ENCODE data around the gene CCER1. TPM values are rescaled to one million over a fixed set of nuclear protein-coding genes. Genes with fewer than 3 reads are reported as not detected.

The CCER1 gene
- total RNA-seq, 2 experiments from 2014 or later, result not detected

DNA sequence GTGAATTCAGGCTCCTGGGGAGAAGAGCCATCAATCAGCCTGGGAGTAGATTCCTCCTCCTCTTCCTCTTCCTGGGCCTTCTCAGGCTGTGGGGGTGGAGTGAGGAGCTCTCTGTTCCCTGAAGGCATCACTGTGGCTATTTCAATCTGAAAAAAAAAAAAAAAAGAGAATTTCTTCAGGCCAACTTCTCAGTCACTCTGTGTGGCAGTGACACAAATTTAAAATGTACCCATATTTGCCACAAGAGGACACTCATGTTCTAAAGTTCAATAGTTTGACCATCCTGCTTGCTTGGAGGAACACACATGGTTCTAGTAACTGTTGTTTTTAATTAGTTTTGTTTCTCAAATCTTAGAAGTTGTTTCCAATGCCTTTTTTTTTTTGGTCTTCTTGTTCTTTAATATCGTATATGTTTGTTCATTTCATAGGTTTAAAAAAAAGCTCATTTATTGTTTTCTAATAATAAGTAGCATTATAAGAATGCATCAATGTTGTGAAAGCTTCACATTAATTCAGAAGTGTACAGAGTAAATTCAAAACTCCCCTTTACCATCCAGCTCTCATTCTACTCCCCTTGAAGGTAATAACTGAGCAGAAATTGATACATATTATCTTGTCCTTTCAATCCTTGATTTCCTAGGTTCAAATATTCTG lies 23.3 kb upstream of the CCER1 start:
- no peak for DNase-seq
- Mint-ChIP-seq H3K4me1 (no peaks in the 10 kb centered on the region), H3K9me3 (no peaks in the 10 kb centered on the region), H3K36me3 (no peaks in the 10 kb centered on the region), H3K27me3 (peaks cover 5% of the 10 kb centered on the region), H3K27ac (no peak overlapping the region), H3K4me3 (no peak overlapping the region)

DNA sequence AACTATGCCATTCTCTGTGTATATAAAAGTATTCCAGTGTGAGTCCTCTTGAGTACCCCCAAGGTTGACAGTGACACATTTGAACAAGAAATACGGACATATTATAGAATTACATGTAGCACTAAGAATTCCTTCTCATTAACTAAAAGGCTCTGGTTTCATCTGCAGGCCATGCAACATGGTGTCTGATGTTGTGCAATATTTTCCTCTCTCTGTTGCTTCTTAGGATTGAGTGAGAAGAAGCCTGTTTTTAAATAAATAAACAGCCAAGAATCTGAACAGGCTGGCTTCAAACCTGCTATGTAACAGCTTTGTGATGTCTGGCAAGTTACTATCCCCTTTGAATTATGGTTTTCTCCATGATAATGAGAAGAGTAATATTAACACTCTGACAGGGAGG lies 22.2 kb upstream of the CCER1 start:
- Mint-ChIP-seq H3K27ac (no peak overlapping the region), H3K9me3 (no peaks in the 10 kb centered on the region), H3K36me3 (no peaks in the 10 kb centered on the region), H3K4me1 (no peaks in the 10 kb centered on the region), H3K4me3 (no peak overlapping the region), H3K27me3 (peaks cover 5% of the 10 kb centered on the region)
- no peak for DNase-seq

DNA sequence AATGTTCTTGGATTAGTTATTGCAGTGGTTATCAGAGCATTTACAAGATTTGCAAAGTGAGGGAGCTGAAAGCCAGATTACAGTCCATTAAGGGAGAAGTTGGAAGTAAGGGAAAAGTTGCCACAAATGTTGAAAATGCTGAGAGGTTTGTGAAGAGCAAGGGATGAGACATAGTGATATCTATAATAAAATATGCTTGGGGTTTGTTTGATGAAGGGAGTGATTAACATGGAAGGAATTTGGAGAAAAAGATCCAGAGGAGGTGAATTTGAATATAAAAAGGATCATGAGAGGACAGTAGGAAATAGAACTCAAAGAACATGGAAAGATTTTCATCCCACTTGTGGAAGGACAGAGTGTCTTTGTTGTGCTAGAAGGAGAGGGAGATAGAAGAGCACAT lies 19.3 kb upstream of the CCER1 start:
- no peaks in the 10 kb centered on the region for H3K9me3 Mint-ChIP-seq
- DNase-seq, result no peak
- H3K27me3 Mint-ChIP-seq, result peaks cover 5% of the 10 kb centered on the region
- H3K4me3 Mint-ChIP-seq, result no peak overlapping the region
- no peaks in the 10 kb centered on the region for H3K36me3 Mint-ChIP-seq
- H3K27ac Mint-ChIP-seq, result no peak overlapping the region
- no peaks in the 10 kb centered on the region for H3K4me1 Mint-ChIP-seq

DNA sequence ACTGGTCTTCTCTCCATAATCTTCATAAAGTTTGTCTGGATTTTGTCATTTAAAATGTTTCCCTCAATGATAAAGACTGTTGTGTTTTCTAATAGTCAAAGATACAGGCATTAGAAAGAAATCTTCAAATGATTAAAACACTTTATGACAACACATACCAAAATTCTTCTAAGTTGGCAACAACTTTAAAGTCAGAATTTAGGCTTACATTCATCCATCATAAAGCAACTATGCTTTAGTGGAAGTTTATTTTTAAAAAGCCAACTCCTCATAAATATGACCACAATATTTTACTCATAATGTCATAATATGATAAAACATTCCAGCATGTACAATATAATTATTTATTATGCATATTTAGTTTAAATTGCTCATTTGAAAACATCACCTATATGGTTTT lies 17.2 kb upstream of the CCER1 start:
- H3K9me3 Mint-ChIP-seq, result no peaks in the 10 kb centered on the region
- DNase-seq, result no peak
- no peak overlapping the region for H3K4me3 Mint-ChIP-seq
- H3K4me1 Mint-ChIP-seq, result no peaks in the 10 kb centered on the region
- no peaks in the 10 kb centered on the region for H3K36me3 Mint-ChIP-seq
- H3K27me3 Mint-ChIP-seq, result peaks cover 8% of the 10 kb centered on the region
- H3K27ac Mint-ChIP-seq, result no peak overlapping the region

DNA sequence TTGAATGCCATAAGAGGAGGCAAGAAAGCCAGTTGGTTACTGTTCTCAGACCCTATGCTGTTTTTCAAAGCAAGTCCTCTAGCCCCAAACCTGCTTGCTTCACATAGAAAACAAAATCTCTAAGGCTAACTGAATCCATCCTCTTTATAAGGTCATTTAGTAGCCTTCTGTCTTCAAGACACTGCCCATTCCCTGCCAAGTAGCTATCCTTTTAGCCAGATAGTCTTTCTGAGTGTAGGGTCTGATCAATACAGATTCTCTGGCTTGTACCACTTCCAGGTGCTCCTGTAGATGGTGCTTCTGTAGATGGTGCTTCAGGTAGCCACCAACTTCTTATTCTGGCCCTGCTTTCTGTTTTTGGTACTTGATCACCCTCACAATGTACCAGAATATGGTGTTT lies 15.9 kb upstream of the CCER1 start:
- no peak for DNase-seq
- no peaks in the 10 kb centered on the region for H3K9me3 Mint-ChIP-seq
- no peak overlapping the region for H3K4me3 Mint-ChIP-seq

DNA sequence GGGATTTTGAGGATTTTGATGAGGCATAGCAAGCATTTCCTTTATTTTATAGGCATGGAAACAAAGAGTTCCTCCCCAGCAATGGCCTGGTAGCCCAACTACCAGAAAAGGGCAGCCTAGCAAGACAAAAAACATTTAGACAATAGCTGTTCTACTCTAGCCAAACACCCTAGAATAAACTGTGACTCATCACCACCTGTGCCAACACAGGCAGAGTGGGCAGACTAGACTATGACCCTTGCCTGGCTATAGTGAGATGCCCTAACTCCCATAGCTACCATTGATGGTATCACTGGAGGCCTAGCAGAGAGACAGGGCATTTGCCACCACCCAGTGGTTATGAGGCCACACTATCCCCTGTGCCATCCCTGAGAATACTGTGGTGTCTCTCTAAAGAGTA lies 15.5 kb upstream of the CCER1 start:
- H3K36me3 Mint-ChIP-seq, result no peaks in the 10 kb centered on the region
- no peak for DNase-seq
- H3K4me1 Mint-ChIP-seq, result no peaks in the 10 kb centered on the region
- H3K4me3 Mint-ChIP-seq, result no peak overlapping the region
- no peak overlapping the region for H3K27ac Mint-ChIP-seq
- peaks cover 8% of the 10 kb centered on the region for H3K27me3 Mint-ChIP-seq
- no peaks in the 10 kb centered on the region for H3K9me3 Mint-ChIP-seq

More for the DNA sequence above, 15.9 kb upstream of the CCER1 start:
- peaks cover 8% of the 10 kb centered on the region for H3K27me3 Mint-ChIP-seq
- H3K36me3 Mint-ChIP-seq, result no peaks in the 10 kb centered on the region
- H3K27ac Mint-ChIP-seq, result no peak overlapping the region
- H3K4me1 Mint-ChIP-seq, result no peaks in the 10 kb centered on the region

DNA sequence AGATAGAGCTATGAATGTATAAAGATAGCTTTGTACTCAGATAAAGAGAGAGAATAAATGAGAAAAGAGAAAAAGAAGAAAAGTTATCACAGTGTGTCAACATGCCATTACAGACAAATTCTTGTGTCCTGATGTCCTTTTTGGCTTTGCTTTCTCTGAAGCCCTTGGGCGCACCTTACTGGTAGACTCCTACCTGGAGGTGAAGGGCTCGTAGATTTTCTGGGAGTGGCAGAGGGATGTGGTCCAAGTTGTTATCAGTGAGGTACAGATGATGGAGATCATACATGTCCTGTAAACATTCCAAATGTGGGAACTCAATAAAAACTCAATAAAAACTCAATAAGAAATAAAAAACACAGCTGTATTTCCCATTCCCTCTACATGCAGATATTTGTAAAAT lies 14.9 kb upstream of the CCER1 start:
- DNase-seq, result no peak
- Mint-ChIP-seq H3K4me3 (no peak overlapping the region), H3K4me1 (no peaks in the 10 kb centered on the region), H3K36me3 (no peaks in the 10 kb centered on the region), H3K9me3 (no peaks in the 10 kb centered on the region), H3K27me3 (peaks cover 8% of the 10 kb centered on the region), H3K27ac (no peak overlapping the region)

DNA sequence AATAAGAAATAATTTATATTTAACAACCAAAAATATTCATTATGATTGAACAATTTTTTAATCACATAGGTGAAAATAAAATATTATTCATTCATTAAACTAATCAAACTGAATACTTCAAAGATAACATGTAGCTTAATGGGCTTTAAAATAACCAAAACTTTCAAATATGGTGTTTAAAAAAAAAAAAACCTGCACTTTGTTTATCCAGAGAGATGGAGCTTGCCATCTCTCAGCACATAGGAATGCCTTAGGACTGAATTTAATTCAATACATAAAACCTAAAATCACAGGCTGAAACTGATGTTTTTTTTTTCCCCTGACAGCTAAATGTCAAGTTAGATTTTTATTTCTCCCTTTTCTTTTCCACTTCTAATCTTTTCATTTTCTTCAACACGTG lies 14.4 kb upstream of the CCER1 start:
- Mint-ChIP-seq H3K36me3 (no peaks in the 10 kb centered on the region), H3K27me3 (peaks cover 3% of the 10 kb centered on the region), H3K27ac (no peak overlapping the region), H3K4me1 (no peaks in the 10 kb centered on the region), H3K9me3 (no peaks in the 10 kb centered on the region), H3K4me3 (no peak overlapping the region)
- DNase-seq, result no peak

DNA sequence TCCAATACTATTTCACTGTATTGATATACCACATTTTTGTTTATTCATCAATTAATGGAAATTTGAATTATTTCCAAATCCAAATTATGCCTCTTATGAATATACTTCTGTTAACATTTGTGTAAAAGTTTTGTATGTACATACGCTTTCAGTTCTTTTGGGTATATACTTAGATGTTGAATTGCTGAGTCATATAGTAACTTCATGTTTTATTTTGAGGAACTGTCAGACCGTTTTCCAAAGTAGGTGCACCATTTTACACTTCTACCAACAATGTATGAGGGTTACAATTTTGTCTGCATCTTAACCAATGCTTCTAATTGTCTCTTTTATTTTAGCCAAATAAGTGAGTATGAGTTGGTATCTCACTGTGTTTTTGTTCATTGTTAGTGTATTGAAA lies 10.2 kb upstream of the CCER1 start:
- DNase-seq, result no peak
- H3K9me3 Mint-ChIP-seq, result no peaks in the 10 kb centered on the region
- no peaks in the 10 kb centered on the region for H3K4me1 Mint-ChIP-seq
- no peak overlapping the region for H3K27ac Mint-ChIP-seq
- no peak overlapping the region for H3K4me3 Mint-ChIP-seq
- peaks cover 3% of the 10 kb centered on the region for H3K27me3 Mint-ChIP-seq
- H3K36me3 Mint-ChIP-seq, result no peaks in the 10 kb centered on the region

DNA sequence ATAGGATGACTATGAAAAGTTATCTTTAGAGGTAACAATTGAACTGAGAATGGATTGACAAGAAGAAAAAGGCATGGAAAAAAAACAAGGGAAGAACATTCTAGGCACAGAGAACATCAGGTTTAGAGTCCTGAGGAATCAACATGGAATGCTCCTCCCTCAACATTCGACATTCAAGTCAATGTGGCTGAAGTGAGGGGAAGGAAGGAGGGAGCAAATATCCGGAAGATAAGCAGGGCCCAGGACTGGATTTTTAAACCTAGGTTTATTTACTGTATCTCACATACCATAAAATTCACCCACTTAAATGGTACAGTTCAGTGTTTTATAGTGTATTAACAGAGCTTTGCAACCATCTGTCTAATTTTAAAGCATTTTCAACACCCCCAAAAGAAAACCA lies 9.6 kb upstream of the CCER1 start:
- Mint-ChIP-seq H3K27ac (no peak overlapping the region), H3K4me1 (no peaks in the 10 kb centered on the region), H3K9me3 (no peaks in the 10 kb centered on the region)

DNA sequence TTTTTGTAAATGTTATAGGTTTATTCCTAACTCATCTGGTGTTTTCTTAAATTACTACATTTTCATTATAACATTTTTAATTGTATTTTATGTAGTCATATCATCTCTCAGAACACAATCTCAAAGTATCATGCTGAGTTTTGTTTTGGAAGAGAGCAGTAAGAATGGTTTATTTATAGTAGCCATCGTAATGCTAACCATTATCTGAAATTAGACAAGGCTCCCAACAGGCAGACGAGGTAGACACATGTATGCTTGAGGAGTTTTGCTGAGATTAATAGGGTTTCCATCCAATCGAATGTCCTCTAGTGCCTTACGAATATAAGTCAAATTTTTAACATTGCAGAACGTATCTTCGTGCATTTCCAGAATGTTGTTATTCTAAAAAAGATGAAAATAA lies 9.0 kb upstream of the CCER1 start:
- H3K27me3 Mint-ChIP-seq, result peaks cover 6% of the 10 kb centered on the region
- no peaks in the 10 kb centered on the region for H3K4me1 Mint-ChIP-seq
- no peak for DNase-seq
- no peaks in the 10 kb centered on the region for H3K36me3 Mint-ChIP-seq
- no peak overlapping the region for H3K27ac Mint-ChIP-seq
- no peaks in the 10 kb centered on the region for H3K9me3 Mint-ChIP-seq
- H3K4me3 Mint-ChIP-seq, result no peak overlapping the region

More for the DNA sequence above, 9.6 kb upstream of the CCER1 start:
- no peak overlapping the region for H3K4me3 Mint-ChIP-seq
- no peak for DNase-seq
- no peaks in the 10 kb centered on the region for H3K36me3 Mint-ChIP-seq
- H3K27me3 Mint-ChIP-seq, result peaks cover 5% of the 10 kb centered on the region

DNA sequence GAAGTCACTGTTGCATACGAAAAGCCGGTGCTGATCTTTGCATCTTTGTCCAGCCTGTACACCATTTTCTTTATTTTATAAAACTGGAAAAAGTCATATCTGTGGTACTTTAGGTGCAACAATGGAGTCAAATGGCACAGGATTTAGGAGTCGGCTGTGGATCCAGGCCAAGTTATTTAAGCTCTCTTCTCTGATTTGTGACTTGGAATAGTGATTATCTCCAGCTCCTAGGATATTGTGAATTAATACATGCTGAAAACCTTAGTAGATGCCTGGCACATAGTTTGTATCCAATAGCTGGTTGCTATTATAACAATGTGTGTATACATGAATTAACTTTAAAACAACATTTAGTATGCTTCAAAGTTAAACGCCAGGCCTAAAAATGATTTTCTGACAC lies 6.2 kb upstream of the CCER1 start:
- Mint-ChIP-seq H3K4me3 (no peak overlapping the region), H3K27me3 (peaks cover 3% of the 10 kb centered on the region), H3K27ac (no peak overlapping the region), H3K9me3 (no peaks in the 10 kb centered on the region), H3K4me1 (no peaks in the 10 kb centered on the region), H3K36me3 (no peaks in the 10 kb centered on the region)
- DNase-seq, result no peak

DNA sequence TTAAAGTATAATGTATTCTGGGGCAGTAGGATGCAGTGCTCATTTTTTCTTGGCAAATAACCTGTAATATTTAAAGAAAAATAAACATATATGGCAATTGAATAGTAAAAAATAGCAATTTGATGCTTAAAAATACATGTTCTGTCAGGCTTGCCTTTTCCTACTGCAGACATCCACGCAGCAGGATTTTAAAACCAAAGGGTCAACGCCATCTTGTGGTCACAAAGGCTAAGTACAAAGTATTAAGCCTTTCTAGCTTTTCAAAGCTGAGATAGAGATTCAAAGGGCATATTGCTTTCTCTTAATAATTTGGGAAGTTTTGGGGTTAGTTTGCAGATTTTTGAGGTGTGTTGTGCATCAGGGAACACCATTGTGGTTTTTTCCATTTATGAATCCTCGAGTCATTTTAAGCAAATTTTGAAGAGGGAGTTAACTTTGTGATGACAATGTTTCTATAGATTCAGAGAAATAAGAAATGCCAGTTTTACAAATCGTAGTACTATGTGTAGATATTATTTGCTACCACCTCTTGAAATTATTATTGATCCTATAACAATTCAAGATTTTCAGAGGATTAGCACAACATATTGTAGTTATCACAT lies 4.7 kb upstream of the CCER1 start:
- H3K27ac Mint-ChIP-seq, result no peak overlapping the region
- H3K9me3 Mint-ChIP-seq, result no peaks in the 10 kb centered on the region
- H3K36me3 Mint-ChIP-seq, result no peaks in the 10 kb centered on the region
- H3K4me3 Mint-ChIP-seq, result no peak overlapping the region
- peaks cover 3% of the 10 kb centered on the region for H3K27me3 Mint-ChIP-seq
- no peak for DNase-seq
- no peaks in the 10 kb centered on the region for H3K4me1 Mint-ChIP-seq

DNA sequence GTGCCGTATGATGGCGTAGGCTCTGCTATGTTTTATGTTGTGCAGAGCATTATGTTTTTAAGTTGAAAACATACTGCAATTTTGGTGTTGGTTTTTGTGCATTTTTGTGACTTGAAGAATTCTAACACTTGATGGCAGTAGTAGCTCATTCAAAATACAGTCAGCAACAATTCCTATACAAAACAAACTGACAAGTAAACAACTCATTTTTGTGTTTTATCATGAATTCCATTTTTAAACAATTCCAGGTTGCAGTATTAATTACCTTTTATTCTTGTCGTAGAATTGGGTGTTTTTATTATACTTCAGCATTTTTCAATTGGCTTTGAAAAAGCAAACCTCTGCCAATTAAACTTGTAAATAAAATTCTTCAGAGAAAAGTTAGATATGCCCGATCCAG lies 4.1 kb upstream of the CCER1 start:
- Mint-ChIP-seq H3K27ac (no peak overlapping the region), H3K27me3 (peaks cover 3% of the 10 kb centered on the region), H3K4me3 (no peak overlapping the region), H3K9me3 (no peaks in the 10 kb centered on the region), H3K36me3 (no peaks in the 10 kb centered on the region), H3K4me1 (no peaks in the 10 kb centered on the region)
- DNase-seq, result no peak

DNA sequence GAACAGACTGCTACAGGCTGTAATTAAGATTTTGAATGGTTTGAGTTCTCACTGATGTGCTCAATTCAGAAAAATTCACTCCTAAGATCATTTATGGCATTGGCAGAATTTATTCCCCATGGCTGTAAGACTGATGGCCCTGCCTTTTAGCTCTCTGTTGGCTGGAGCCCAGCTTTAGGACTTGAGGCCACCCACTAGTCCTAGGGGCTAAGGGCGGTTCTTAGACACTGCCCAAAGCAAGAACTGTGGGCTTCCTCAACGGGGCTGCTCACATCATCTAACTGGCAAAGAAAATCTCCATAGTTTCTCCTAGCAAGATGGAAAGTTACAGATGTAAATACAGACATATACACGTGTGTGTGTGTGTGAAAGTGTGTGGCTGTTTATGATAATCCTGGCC lies 3.4 kb upstream of the CCER1 start:
- H3K27me3 Mint-ChIP-seq, result peaks cover 7% of the 10 kb centered on the region
- no peak for DNase-seq
- H3K4me1 Mint-ChIP-seq, result no peaks in the 10 kb centered on the region
- H3K27ac Mint-ChIP-seq, result no peak overlapping the region
- no peak overlapping the region for H3K4me3 Mint-ChIP-seq
- H3K9me3 Mint-ChIP-seq, result no peaks in the 10 kb centered on the region
- no peaks in the 10 kb centered on the region for H3K36me3 Mint-ChIP-seq

DNA sequence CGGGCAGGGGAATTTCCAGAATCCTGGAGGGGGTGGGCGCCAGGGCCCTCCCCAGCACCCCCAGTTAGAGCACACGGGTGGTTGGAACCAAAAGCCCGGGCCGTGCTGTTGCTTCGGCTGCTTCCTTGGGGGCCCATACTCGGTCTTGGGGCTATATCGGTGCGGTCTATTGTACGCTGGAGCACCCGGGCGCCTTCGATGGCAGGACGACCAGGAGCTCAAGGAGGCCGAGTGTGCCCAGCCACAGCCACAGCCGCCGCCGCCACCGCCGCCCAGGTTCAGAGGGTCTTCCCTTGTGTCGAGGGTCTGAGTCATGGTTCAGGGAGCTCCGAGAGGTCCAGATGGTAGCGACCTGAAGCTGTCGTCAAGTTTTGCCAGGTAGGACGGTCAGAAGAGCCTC lies 548 bp downstream of the CCER1 start:
- no peaks in the 10 kb centered on the region for H3K36me3 Mint-ChIP-seq
- no peaks in the 10 kb centered on the region for H3K9me3 Mint-ChIP-seq
- H3K4me1 Mint-ChIP-seq, result no peaks in the 10 kb centered on the region
- DNase-seq, result no peak
- H3K27me3 Mint-ChIP-seq, result peaks cover 11% of the 10 kb centered on the region
- no peak overlapping the region for H3K27ac Mint-ChIP-seq
- no peak overlapping the region for H3K4me3 Mint-ChIP-seq

Data from activated naive CD8-positive, alpha-beta T cell treated with anti-CD3 and anti-CD28 coated beads for 36 hours (primary cell).